Measurements from ENCODE around the gene TEX101.

Gene TEX101

DNA sequence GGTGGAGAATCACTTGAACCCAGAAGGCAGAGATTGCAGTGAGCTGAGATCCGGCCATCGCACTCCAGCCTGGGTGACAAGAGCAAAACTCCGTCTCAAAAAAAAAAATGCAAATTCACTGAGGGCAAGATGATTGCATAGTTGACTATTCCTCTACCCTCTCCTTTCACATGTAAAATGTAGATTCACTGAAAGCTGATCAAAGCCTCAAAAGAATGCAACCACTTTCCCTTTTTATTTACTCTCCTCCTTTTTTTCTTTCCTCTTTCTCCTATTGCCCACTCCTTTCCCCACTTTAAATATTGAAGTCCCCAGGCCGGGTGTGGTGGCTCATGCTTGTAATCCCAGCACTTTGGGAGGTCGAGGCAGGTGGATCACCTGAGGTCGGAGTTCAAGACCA lies 6.3 kb downstream of the TEX101 start:
- peaks cover 7% of the 10 kb centered on the region; the same call in 1 of the 2 replicates for H3K4me1 ChIP-seq (ENCODE audit: insufficient read depth, low read length)
- no peaks in the 10 kb centered on the region for H3K27me3 ChIP-seq (ENCODE audit: insufficient read depth, low read length)
- H3K27ac ChIP-seq (ENCODE audit: low read depth, low read length) = no peak overlapping the region
- H3K4me3 ChIP-seq (ENCODE audit: low read length) = no peak overlapping the region
- no peaks in the 10 kb centered on the region for H3K9me3 ChIP-seq (ENCODE audit: insufficient read depth, low read depth, low read length)
- no peaks in the 10 kb centered on the region for H3K36me3 ChIP-seq (ENCODE audit: insufficient read depth, low read length)
- H3K9ac ChIP-seq (ENCODE audit: low read depth, low read length) = no peak overlapping the region
- WGBS = 37% methylated on average over 6 of the region's 6 CpGs

DNA sequence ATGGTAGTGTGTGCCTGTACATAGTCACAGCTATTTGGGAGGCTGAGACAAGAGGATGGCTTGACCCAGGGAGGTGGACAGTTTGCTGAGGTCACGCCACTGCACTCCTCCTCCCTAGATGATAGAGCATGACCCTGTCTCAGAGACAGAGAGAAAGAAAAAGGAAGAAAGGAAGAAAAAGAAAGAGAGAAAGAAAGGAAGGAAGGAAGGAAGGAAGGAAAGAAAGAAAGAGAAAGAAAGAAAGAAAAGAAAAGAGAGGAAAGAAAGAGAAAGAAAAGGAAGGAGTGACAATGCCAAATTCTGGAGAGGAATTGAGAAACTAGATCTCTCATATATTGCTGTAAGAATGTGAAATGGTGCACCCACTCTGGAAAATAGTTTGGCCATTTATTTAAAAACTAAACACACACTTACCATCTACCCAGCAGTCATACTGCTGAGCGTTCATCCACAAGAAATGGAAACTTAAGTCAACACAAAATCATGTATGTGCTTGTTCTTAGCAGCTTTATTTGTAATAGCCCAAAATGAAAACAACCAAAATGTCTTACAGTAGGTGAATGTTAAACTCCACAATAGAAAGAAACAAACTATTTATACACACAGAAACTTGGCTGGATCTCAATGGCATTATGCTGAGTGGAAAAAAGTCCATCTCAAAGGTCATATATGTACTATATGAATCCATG lies 7.5 kb downstream of the TEX101 start:
- H3K27ac ChIP-seq (ENCODE audit: low read depth, low read length) = no peak overlapping the region
- no peaks in the 10 kb centered on the region for H3K27me3 ChIP-seq (ENCODE audit: insufficient read depth, low read length)
- H3K4me1 ChIP-seq (ENCODE audit: insufficient read depth, low read length) = peaks cover 7% of the 10 kb centered on the region; the same call in 1 of the 2 replicates
- no peaks in the 10 kb centered on the region for H3K36me3 ChIP-seq (ENCODE audit: insufficient read depth, low read length)
- WGBS = 90% methylated on average over 2 of the region's 2 CpGs
- no peaks in the 10 kb centered on the region for H3K9me3 ChIP-seq (ENCODE audit: insufficient read depth, low read depth, low read length)
- no peak overlapping the region for H3K9ac ChIP-seq (ENCODE audit: low read depth, low read length)
- H3K4me3 ChIP-seq (ENCODE audit: low read length) = no peak overlapping the region

DNA sequence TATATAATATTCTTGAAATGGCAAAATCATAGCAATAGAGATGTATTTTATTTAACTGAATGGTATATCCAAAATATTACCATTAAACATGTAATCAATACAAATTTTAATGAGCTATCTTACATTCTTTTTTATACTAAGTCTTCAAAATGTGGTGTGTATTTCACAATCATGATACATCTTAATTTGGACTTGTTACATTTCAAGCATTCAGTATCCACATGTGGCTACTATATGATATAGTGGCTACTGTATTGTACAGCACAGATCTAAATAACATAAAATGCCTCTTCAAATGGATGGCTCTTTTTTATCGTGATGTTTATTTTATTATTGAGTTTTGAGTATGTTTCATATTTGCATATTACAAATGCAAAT lies 8.0 kb downstream of the TEX101 start:
- Histone ChIP-seq H3K27me3 (ENCODE audit: insufficient read depth, low read length) (no peaks in the 10 kb centered on the region), H3K4me3 (ENCODE audit: low read length) (no peak overlapping the region), H3K27ac (ENCODE audit: low read depth, low read length) (no peak overlapping the region), H3K9me3 (ENCODE audit: insufficient read depth, low read depth, low read length) (no peaks in the 10 kb centered on the region), H3K4me1 (ENCODE audit: insufficient read depth, low read length) (peaks cover 7% of the 10 kb centered on the region; the same call in 1 of the 2 replicates), H3K9ac (ENCODE audit: low read depth, low read length) (no peak overlapping the region), H3K36me3 (ENCODE audit: insufficient read depth, low read length) (no peaks in the 10 kb centered on the region)
- no CpG with 5 or more reads among the region's 1 CpG for WGBS

DNA sequence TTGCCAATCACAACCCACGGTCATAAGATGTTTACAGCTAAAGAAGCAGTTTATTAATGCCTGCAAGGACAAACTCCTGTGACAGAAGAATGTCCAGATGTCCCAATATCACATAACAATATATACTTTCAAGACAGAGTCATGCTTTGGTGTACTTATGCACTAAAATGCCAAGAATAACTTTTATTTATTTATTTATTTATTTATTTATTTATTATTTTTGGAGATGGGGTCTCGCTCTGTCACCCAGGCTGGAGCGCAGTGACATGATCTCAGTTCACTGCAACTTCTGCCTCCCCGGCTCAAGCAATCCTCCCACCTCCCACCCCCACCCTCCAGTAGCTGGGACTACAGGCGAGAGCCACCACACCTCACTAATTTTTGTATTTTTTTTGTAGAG lies 9.1 kb downstream of the TEX101 start:
- peaks cover 7% of the 10 kb centered on the region; the same call in 1 of the 2 replicates for H3K4me1 ChIP-seq (ENCODE audit: insufficient read depth, low read length)
- no peaks in the 10 kb centered on the region for H3K27me3 ChIP-seq (ENCODE audit: insufficient read depth, low read length)
- no peak overlapping the region for H3K27ac ChIP-seq (ENCODE audit: low read depth, low read length)
- 92% methylated on average over 4 of the region's 5 CpGs for WGBS
- no peaks in the 10 kb centered on the region for H3K9me3 ChIP-seq (ENCODE audit: insufficient read depth, low read depth, low read length)
- H3K4me3 ChIP-seq (ENCODE audit: low read length) = no peak overlapping the region
- H3K9ac ChIP-seq (ENCODE audit: low read depth, low read length) = no peak overlapping the region
- H3K36me3 ChIP-seq (ENCODE audit: insufficient read depth, low read length) = no peaks in the 10 kb centered on the region

DNA sequence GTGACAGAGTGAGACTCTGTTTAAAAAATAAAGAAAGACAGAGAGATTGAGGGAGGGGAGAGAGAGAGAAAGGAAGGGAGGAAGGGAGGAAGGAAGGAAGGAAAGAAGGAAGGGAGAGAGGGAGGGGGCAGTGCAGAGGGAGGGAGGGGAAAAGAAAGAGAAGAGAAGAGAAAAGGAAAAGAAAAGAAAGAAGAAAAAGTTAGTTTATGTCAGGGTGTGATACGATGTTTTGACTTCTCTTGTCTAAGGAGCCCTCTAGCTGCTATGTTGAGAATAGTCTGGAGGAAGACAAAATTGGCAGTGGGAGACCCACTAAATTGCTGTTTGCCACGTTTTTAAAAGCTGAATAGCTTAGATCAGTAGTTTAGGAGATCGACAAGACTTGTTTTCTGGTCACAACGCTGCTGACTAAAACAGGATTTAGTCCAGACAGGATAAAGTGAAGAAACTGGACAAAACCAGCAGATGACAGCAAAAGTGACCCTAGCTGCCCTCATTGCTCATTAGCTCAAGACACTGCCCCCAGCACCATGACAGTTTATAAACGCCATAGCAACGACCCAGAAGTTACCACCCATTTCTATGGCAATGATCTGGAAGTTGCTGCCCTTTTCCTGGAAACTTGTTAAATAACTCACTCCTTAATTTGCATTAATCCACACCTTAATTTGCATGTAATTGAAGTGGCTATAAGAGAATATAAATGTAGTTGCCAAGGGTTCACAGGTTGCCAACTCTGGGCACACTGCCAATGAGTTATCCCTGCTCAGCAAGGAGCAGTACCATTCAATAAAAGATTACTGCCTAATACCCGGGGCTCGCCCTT lies 11.1 kb downstream of the TEX101 start:
- Histone ChIP-seq H3K36me3 (ENCODE audit: insufficient read depth, low read length) (no peaks in the 10 kb centered on the region), H3K9me3 (ENCODE audit: insufficient read depth, low read depth, low read length) (no peaks in the 10 kb centered on the region), H3K4me3 (ENCODE audit: low read length) (no peak overlapping the region), H3K27ac (ENCODE audit: low read depth, low read length) (no peak overlapping the region), H3K9ac (ENCODE audit: low read depth, low read length) (no peak overlapping the region), H3K27me3 (ENCODE audit: insufficient read depth, low read length) (no peaks in the 10 kb centered on the region), H3K4me1 (ENCODE audit: insufficient read depth, low read length) (no peaks in the 10 kb centered on the region)
- WGBS = 43% methylated on average over 8 of the region's 8 CpGs

DNA sequence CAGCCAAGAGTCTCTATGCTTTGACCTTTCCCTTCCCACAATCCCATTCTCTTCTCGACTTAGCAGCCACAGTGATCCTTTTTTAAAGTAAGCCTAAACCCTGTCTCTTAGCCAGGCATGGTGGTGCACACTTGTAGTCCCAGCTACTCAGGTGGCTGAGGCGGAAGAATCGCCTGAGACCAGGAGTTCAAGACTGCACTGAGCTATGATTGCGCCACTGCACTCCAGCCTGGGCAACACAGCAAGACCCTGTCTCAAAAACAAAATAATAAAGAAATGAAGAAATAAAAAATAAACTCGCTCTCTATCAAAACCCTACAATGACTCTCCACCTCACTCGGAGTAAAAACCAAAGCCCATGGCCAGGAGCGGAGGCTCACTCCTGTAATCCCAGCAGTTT lies 14.7 kb downstream of the TEX101 start:
- Histone ChIP-seq H3K27me3 (ENCODE audit: insufficient read depth, low read length) (no peaks in the 10 kb centered on the region), H3K27ac (ENCODE audit: low read depth, low read length) (no peak overlapping the region), H3K36me3 (ENCODE audit: insufficient read depth, low read length) (no peaks in the 10 kb centered on the region), H3K9me3 (ENCODE audit: insufficient read depth, low read depth, low read length) (no peaks in the 10 kb centered on the region), H3K9ac (ENCODE audit: low read depth, low read length) (no peak overlapping the region), H3K4me1 (ENCODE audit: insufficient read depth, low read length) (no peaks in the 10 kb centered on the region), H3K4me3 (ENCODE audit: low read length) (no peak overlapping the region)
- WGBS = 96% methylated on average over 6 of the region's 7 CpGs

DNA sequence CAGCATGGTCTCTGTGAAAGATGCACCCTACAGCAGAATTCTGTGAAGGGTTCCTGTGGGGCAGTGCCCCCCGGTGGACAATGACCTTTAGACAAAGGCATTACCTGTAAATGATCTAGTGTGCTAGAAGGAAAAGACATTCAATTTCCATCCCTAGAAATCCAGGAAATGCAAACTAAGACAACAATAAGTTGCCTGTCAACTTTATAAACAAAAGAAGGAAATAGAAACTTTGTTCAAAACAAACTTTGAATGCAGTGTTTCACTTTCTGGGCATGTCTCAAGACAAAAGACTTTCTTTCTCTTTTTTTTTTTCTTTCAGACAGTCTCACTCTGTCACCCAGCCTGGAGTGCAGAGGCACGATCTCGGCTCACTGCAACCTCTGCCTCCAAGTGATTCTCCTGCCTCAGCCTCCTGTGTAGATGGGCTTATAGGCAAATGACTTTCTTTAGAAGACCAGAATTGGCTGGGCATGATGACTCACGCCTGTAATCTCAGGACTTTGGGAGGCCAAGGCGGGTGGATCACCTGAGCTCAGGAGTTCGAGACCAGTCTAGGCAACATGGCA lies 15.5 kb downstream of the TEX101 start:
- no peaks in the 10 kb centered on the region for H3K4me1 ChIP-seq (ENCODE audit: insufficient read depth, low read length)
- H3K27ac ChIP-seq (ENCODE audit: low read depth, low read length) = no peak overlapping the region
- H3K4me3 ChIP-seq (ENCODE audit: low read length) = no peak overlapping the region
- H3K36me3 ChIP-seq (ENCODE audit: insufficient read depth, low read length) = no peaks in the 10 kb centered on the region
- no peak overlapping the region for H3K9ac ChIP-seq (ENCODE audit: low read depth, low read length)
- 77% methylated on average over 6 of the region's 6 CpGs for WGBS
- no peaks in the 10 kb centered on the region for H3K27me3 ChIP-seq (ENCODE audit: insufficient read depth, low read length)
- H3K9me3 ChIP-seq (ENCODE audit: insufficient read depth, low read depth, low read length) = no peaks in the 10 kb centered on the region

DNA sequence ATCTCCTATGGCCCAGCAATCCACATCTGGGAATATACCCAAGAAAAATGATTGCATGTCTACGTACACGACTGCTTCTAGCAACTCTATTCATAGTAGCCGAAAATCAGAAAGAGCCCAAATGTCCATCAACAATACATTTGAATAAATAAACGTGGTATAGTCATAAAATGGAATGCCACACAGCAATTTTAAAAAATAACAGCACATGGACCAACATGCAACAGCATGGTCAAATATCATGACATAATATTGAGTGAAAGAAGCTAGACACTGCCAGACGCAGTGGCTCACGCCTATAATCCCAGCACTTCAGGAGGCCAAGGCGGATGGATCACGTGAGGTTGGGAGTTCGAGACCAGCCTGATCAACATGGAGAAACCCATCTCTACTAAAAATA lies 16.3 kb downstream of the TEX101 start:
- Histone ChIP-seq H3K9ac (ENCODE audit: low read depth, low read length) (no peak overlapping the region), H3K4me3 (ENCODE audit: low read length) (no peak overlapping the region), H3K4me1 (ENCODE audit: insufficient read depth, low read length) (no peaks in the 10 kb centered on the region), H3K9me3 (ENCODE audit: insufficient read depth, low read depth, low read length) (no peaks in the 10 kb centered on the region), H3K27me3 (ENCODE audit: insufficient read depth, low read length) (no peaks in the 10 kb centered on the region), H3K27ac (ENCODE audit: low read depth, low read length) (no peak overlapping the region), H3K36me3 (ENCODE audit: insufficient read depth, low read length) (no peaks in the 10 kb centered on the region)
- WGBS = 98% methylated on average over 9 of the region's 9 CpGs

DNA sequence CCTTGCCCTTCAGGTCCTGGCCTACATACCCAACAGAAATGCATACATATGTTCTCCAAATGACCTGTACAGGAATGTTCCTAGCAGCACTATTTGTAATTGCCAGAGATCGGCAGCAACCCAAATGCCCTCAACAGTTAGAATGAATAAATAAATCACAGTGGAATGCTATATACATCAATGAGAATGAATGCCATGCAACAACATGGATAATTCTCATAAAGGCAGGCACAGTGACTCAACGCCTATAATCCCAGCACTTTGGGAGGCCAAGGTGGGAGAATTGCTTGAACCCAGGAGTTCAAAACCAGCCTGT lies 18.6 kb downstream of the TEX101 start:
- H3K9me3 ChIP-seq (ENCODE audit: insufficient read depth, low read depth, low read length) = no peaks in the 10 kb centered on the region
- 95% methylated on average over 2 of the region's 2 CpGs for WGBS
- no peak overlapping the region for H3K4me3 ChIP-seq (ENCODE audit: low read length)

DNA sequence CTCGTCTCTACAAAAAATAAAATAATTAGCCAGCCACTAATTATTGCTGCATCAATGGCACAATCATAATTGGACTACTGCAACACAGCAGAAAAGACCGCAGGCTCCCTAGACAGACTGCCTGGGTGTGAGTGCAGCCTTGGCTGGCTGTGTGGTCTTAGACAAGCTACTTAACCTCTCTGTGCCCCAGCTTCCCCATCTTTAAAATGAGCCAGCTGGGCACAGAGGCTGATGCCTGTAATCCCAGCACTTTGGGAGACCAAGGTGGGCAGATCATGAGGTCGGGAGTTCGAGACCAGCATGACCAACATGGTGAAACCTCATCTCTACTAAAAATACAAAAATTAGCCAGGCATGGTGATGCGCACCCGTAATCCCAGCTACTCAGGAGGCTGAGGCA lies 19.0 kb downstream of the TEX101 start:
- Histone ChIP-seq H3K36me3 (ENCODE audit: insufficient read depth, low read length) (no peaks in the 10 kb centered on the region), H3K27me3 (ENCODE audit: insufficient read depth, low read length) (no peaks in the 10 kb centered on the region), H3K4me1 (ENCODE audit: insufficient read depth, low read length) (no peaks in the 10 kb centered on the region), H3K4me3 (ENCODE audit: low read length) (no peak overlapping the region), H3K9me3 (ENCODE audit: insufficient read depth, low read depth, low read length) (no peaks in the 10 kb centered on the region), H3K27ac (ENCODE audit: low read depth, low read length) (no peak overlapping the region), H3K9ac (ENCODE audit: low read depth, low read length) (no peak overlapping the region)
- WGBS = 96% methylated on average over 6 of the region's 6 CpGs

More for the DNA sequence above, 18.6 kb downstream of the TEX101 start:
- Histone ChIP-seq H3K27me3 (ENCODE audit: insufficient read depth, low read length) (no peaks in the 10 kb centered on the region), H3K27ac (ENCODE audit: low read depth, low read length) (no peak overlapping the region), H3K36me3 (ENCODE audit: insufficient read depth, low read length) (no peaks in the 10 kb centered on the region), H3K4me1 (ENCODE audit: insufficient read depth, low read length) (no peaks in the 10 kb centered on the region), H3K9ac (ENCODE audit: low read depth, low read length) (no peak overlapping the region)

DNA sequence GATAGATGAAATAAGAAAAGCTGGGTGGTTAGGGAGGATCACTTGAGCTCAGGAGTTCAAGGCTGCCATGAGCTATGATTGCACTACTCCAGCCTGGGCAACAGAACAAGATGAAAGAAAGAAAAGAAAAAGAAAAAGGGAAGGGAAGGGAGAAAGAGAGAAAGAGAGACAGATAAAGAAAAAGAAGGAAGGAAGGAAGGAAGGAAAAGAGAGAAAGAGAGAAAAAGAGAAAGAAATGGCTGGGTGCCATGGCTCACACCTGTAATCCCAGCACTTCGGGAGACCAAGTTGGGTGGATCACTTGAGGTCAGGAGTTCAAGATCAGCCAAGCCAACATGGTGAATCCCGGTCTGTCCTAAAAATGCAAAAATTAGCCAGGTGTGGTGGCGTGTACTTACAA lies 21.1 kb downstream of the TEX101 start:
- Histone ChIP-seq H3K4me1 (ENCODE audit: insufficient read depth, low read length) (no peaks in the 10 kb centered on the region), H3K9ac (ENCODE audit: low read depth, low read length) (no peak overlapping the region), H3K4me3 (ENCODE audit: low read length) (no peak overlapping the region), H3K36me3 (ENCODE audit: insufficient read depth, low read length) (no peaks in the 10 kb centered on the region), H3K9me3 (ENCODE audit: insufficient read depth, low read depth, low read length) (no peaks in the 10 kb centered on the region), H3K27ac (ENCODE audit: low read depth, low read length) (no peak overlapping the region), H3K27me3 (ENCODE audit: insufficient read depth, low read length) (no peaks in the 10 kb centered on the region)
- 91% methylated on average over 3 of the region's 3 CpGs for WGBS
